SH-SY5Y (cell line): ENCODE results near the gene MACROD2.

Source experiments
- GATA2 ChIP-seq: IDR thresholded peaks from 2 replicates; pipeline ENCODE4 v1.6.1; 2011; ENCODE audit warnings: mild to moderate bottlenecking, low read depth, low read length
- GATA3 ChIP-seq: IDR thresholded peaks from 2 replicates; pipeline ENCODE4 v1.6.1; 2011; ENCODE audit warnings: low read depth, mild to moderate bottlenecking, low read length, moderate library complexity

- TF ChIP-seq GATA3 = no peak
- TF ChIP-seq GATA2 = no peak
Measured at GRCh38 chr20:14986656-14987055, 991.3 kb downstream of the MACROD2 start.
